ENCODE data around the gene DLK1.

The DLK1 gene

GRCh38 chr14:100777366-100777817 is 50.7 kb downstream of the DLK1 start:
- Histone ChIP-seq H3K4me1 (ENCODE audit: insufficient read depth, low read length) (peaks cover 2% of the 10 kb centered on the region), H3K36me3 (ENCODE audit: insufficient read depth, low read length) (no peaks in the 10 kb centered on the region), H3K4me3 (ENCODE audit: low read length) (no peak overlapping the region), H3K9me3 (ENCODE audit: low read length) (no peaks in the 10 kb centered on the region), H3K27me3 (ENCODE audit: insufficient read depth, low read length) (no peaks in the 10 kb centered on the region), H2AFZ (ENCODE audit: low read depth, low read length) (no peak overlapping the region)

DNA sequence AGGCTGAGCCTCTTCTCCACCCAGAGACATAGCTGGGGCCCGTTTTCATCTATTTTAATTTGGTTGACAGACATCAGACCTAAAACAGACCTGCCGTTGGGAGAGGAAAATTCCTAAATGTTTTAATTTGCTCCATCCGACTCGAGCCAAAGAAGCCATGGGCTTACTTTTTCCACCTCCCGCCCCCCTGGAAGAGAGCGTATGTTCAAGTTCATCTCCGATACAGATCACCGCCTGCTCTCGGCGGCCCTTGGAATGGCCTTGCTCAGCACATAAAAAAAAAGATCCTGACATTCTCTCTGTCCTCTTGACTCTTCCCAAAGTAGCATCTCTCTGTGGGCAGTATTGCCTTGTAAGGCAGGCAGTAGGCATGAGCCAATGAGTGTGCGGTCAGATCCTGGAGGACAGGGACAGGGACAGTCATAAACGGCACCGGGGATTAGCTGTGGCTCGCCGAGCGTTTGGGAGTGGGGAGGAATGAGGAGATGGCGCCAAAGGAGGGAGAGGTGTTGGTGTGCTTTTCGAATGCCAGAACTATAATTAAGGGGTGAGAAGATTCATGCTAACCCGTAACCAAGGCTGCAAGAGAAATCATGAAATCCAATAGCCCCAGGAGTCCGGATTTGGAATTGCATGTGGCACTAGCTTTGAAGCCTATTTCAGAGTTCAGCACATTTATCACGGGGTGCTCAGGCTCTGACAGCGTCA is 51.3 kb downstream of the DLK1 start:
- no peaks in the 10 kb centered on the region for H3K9me3 ChIP-seq (ENCODE audit: low read length)
- H3K4me1 ChIP-seq (ENCODE audit: insufficient read depth, low read length), result peaks cover 2% of the 10 kb centered on the region
- H2AFZ ChIP-seq (ENCODE audit: low read depth, low read length), result no peak overlapping the region
- H3K27me3 ChIP-seq (ENCODE audit: insufficient read depth, low read length), result no peaks in the 10 kb centered on the region
- H3K4me3 ChIP-seq (ENCODE audit: low read length), result no peak overlapping the region
- no peaks in the 10 kb centered on the region for H3K36me3 ChIP-seq (ENCODE audit: insufficient read depth, low read length)

GRCh38 chr14:100778526-100778882 is 51.8 kb downstream of the DLK1 start:
- Histone ChIP-seq H3K36me3 (ENCODE audit: insufficient read depth, low read length) (no peaks in the 10 kb centered on the region), H2AFZ (ENCODE audit: low read depth, low read length) (no peak overlapping the region), H3K27me3 (ENCODE audit: insufficient read depth, low read length) (no peaks in the 10 kb centered on the region), H3K9me3 (ENCODE audit: low read length) (no peaks in the 10 kb centered on the region), H3K4me3 (ENCODE audit: low read length) (no peak overlapping the region), H3K4me1 (ENCODE audit: insufficient read depth, low read length) (peaks cover 2% of the 10 kb centered on the region)

GRCh38 chr14:100778951-100779690 is 52.4 kb downstream of the DLK1 start:
- no peaks in the 10 kb centered on the region for H3K27me3 ChIP-seq (ENCODE audit: insufficient read depth, low read length)
- H3K9me3 ChIP-seq (ENCODE audit: low read length), result no peaks in the 10 kb centered on the region
- peaks cover 2% of the 10 kb centered on the region for H3K4me1 ChIP-seq (ENCODE audit: insufficient read depth, low read length)
- no peak overlapping the region for H2AFZ ChIP-seq (ENCODE audit: low read depth, low read length)
- no peak overlapping the region for H3K4me3 ChIP-seq (ENCODE audit: low read length)
- H3K36me3 ChIP-seq (ENCODE audit: insufficient read depth, low read length), result no peaks in the 10 kb centered on the region

- no peaks in the 10 kb centered on the region for H3K36me3 ChIP-seq (ENCODE audit: insufficient read depth, low read length)
- no peak overlapping the region for H2AFZ ChIP-seq (ENCODE audit: low read depth, low read length)
- no peaks in the 10 kb centered on the region for H3K9me3 ChIP-seq (ENCODE audit: low read length)
- no peaks in the 10 kb centered on the region for H3K27me3 ChIP-seq (ENCODE audit: insufficient read depth, low read length)
- peaks cover 2% of the 10 kb centered on the region for H3K4me1 ChIP-seq (ENCODE audit: insufficient read depth, low read length)
- H3K4me3 ChIP-seq (ENCODE audit: low read length), result no peak overlapping the region
Observed at GRCh38 chr14:100779691-100780080, 53.0 kb downstream of the DLK1 start.

- H3K36me3 ChIP-seq (ENCODE audit: insufficient read depth, low read length), result no peaks in the 10 kb centered on the region
- no peak overlapping the region for H3K4me3 ChIP-seq (ENCODE audit: low read length)
- H3K9me3 ChIP-seq (ENCODE audit: low read length), result no peaks in the 10 kb centered on the region
- H3K27me3 ChIP-seq (ENCODE audit: insufficient read depth, low read length), result no peaks in the 10 kb centered on the region
- peaks cover 2% of the 10 kb centered on the region for H3K4me1 ChIP-seq (ENCODE audit: insufficient read depth, low read length)
- no peak overlapping the region for H2AFZ ChIP-seq (ENCODE audit: low read depth, low read length)
Observed at GRCh38 chr14:100780246-100780645, 53.6 kb downstream of the DLK1 start.

DNA sequence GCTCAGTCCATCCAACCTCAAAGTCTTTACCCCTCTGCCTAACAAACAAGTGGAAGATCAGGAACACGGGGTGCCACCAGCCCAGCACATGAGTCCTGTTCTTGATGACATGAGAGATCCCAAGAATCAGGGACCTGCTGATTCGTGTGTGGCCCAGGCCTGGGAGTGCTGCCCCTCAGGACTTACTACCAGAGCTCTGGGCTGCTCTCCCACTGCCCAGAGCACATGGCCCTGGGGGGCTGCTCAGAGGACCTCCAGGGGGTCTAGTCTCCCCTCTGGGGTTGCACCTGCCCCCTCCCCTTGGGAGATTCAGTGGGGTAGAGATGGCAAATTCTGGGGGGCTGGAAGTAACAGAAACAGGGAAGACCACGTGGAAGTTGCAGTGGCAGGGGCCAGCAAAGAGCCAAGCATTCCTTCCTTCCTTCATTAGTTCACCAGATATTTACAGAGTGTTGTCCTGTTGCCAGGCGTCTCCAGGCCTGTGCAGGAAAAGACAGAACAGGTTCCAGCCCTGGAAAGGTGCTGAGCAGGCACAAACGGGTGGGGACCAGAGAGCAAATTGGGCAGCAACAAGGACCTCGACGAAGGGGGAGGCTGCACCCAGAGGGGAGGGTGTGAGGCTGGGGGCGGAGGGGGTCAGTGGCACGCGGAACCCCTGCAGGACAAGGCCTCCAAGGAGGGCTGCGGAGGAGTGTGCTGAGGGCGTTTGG is 54.1 kb downstream of the DLK1 start:
- Histone ChIP-seq H2AFZ (ENCODE audit: low read depth, low read length) (no peak overlapping the region), H3K9me3 (ENCODE audit: low read length) (no peaks in the 10 kb centered on the region), H3K4me3 (ENCODE audit: low read length) (no peak overlapping the region), H3K4me1 (ENCODE audit: insufficient read depth, low read length) (peaks cover 2% of the 10 kb centered on the region), H3K27me3 (ENCODE audit: insufficient read depth, low read length) (no peaks in the 10 kb centered on the region), H3K36me3 (ENCODE audit: insufficient read depth, low read length) (no peaks in the 10 kb centered on the region)

GRCh38 chr14:100781952-100782351 is 55.3 kb downstream of the DLK1 start:
- Histone ChIP-seq H3K4me3 (ENCODE audit: low read length) (no peak overlapping the region), H3K27me3 (ENCODE audit: insufficient read depth, low read length) (no peaks in the 10 kb centered on the region), H2AFZ (ENCODE audit: low read depth, low read length) (no peak overlapping the region), H3K4me1 (ENCODE audit: insufficient read depth, low read length) (peaks cover 14% of the 10 kb centered on the region), H3K9me3 (ENCODE audit: low read length) (no peaks in the 10 kb centered on the region), H3K36me3 (ENCODE audit: insufficient read depth, low read length) (no peaks in the 10 kb centered on the region)

DNA sequence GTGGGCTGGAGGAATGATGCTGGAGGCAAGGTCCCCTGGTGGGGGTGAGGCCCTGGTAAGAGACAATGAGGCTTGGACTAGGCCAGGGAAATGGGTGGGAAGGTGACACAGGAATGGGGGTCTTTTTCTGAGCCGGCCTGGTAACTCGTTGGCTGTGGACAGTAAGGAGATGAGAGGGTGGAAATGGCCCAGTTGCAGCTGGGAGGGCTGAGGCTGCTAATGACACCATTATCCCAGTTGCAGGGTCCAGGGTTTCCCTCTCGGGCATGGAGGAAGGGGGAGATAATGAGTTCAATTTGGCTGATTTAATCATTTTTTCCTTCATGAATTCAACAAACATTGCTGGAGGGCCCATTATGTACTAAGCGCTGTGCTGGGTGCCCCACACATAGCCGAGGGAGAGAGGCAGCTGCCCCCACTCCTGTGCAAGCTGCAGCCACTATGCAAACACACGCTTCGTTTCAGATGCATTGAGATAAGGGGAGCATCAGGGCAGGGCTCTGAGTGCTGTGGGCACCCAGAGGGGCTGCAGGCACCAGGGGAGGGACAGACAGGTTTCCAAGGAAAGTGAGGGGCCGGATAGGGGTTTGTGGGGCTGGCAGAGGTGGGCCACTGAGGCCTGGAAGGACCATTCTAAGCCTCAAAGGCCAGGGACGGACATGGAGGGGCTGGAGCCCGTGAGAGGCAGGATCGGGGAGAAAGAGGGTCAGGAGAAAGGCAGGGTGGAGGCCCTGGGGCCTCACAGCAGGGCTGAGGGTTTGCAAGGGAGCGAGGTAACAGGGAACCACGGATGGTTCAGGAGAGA is 56.0 kb downstream of the DLK1 start:
- Histone ChIP-seq H3K4me3 (ENCODE audit: low read length) (no peak overlapping the region), H3K36me3 (ENCODE audit: insufficient read depth, low read length) (no peaks in the 10 kb centered on the region), H2AFZ (ENCODE audit: low read depth, low read length) (no peak overlapping the region), H3K4me1 (ENCODE audit: insufficient read depth, low read length) (peaks cover 15% of the 10 kb centered on the region), H3K27me3 (ENCODE audit: insufficient read depth, low read length) (no peaks in the 10 kb centered on the region), H3K9me3 (ENCODE audit: low read length) (no peaks in the 10 kb centered on the region)

- Histone ChIP-seq H3K9me3 (ENCODE audit: low read length) (no peaks in the 10 kb centered on the region), H3K36me3 (ENCODE audit: insufficient read depth, low read length) (no peaks in the 10 kb centered on the region), H3K27me3 (ENCODE audit: insufficient read depth, low read length) (no peaks in the 10 kb centered on the region), H3K4me1 (ENCODE audit: insufficient read depth, low read length) (peaks cover 15% of the 10 kb centered on the region), H3K4me3 (ENCODE audit: low read length) (no peak overlapping the region), H2AFZ (ENCODE audit: low read depth, low read length) (no peak overlapping the region)
Observed at GRCh38 chr14:100783630-100784370, 57.1 kb downstream of the DLK1 start.

GRCh38 chr14:100784523-100785337 is 58.0 kb downstream of the DLK1 start:
- no peaks in the 10 kb centered on the region for H3K36me3 ChIP-seq (ENCODE audit: insufficient read depth, low read length)
- H3K27me3 ChIP-seq (ENCODE audit: insufficient read depth, low read length), result no peaks in the 10 kb centered on the region
- H2AFZ ChIP-seq (ENCODE audit: low read depth, low read length), result no peak overlapping the region
- H3K9me3 ChIP-seq (ENCODE audit: low read length), result no peaks in the 10 kb centered on the region
- peaks cover 15% of the 10 kb centered on the region for H3K4me1 ChIP-seq (ENCODE audit: insufficient read depth, low read length)
- no peak overlapping the region for H3K4me3 ChIP-seq (ENCODE audit: low read length)

- Histone ChIP-seq H3K4me3 (ENCODE audit: low read length) (no peak overlapping the region), H3K9me3 (ENCODE audit: low read length) (no peaks in the 10 kb centered on the region), H2AFZ (ENCODE audit: low read depth, low read length) (no peak overlapping the region), H3K27me3 (ENCODE audit: insufficient read depth, low read length) (no peaks in the 10 kb centered on the region), H3K4me1 (ENCODE audit: insufficient read depth, low read length) (peaks cover 15% of the 10 kb centered on the region), H3K36me3 (ENCODE audit: insufficient read depth, low read length) (no peaks in the 10 kb centered on the region)
Observed at GRCh38 chr14:100785338-100785615, 58.6 kb downstream of the DLK1 start.
